Ascending aorta (tissue), 2 donors: Measurements from ENCODE around the gene MACF1. TPM values are rescaled to one million over a fixed set of nuclear protein-coding genes. Genes with fewer than 3 reads are reported as not detected.
A peak's percentile ranks its signal among the peaks of the same experiment; 100 is the strongest.
"Not testable (repeated sequence)": the region's sequence is repeated elsewhere in the genome, so short reads cannot be mapped to it uniquely, and the experiment has no call there.

Experiments used
- DNase-seq, 2 donors: peaks; one replicate each; pipeline ENCODE4 v3.0.0-alpha.2; 2019; ENCODE audit warnings: low spot score in 2 of 2
- H3K27ac ChIP-seq, 2 donors: fragments of 200-600 bp; sonication (generic); one replicate each; pipeline ENCODE4 v1.5.1; 2016 to 2017; ENCODE audit warnings: mild to moderate bottlenecking in 1 of 2
- H3K27me3 ChIP-seq: fragments of 200-600 bp; sonication (generic); one replicate; pipeline ENCODE4 v1.5.1; 2017
- H3K36me3 ChIP-seq, 2 donors: fragments of 200-600 bp; sonication (generic); one replicate each; pipeline ENCODE4 v1.5.1; 2016
- H3K4me1 ChIP-seq, 2 donors: fragments of 200-600 bp; sonication (generic); one replicate each; pipeline ENCODE4 v1.5.1; 2016 to 2017; ENCODE audit warnings: mild to moderate bottlenecking in 1 of 2
- H3K4me3 ChIP-seq, 2 donors: fragments of 200-600 bp; sonication (generic); one replicate each; pipeline ENCODE4 v1.5.1; 2016 to 2017; ENCODE audit warnings: mild to moderate bottlenecking in 1 of 2
- H3K9me3 ChIP-seq, 2 donors: fragments of 200-600 bp; sonication (generic); one replicate each; pipeline ENCODE4 v1.5.1; 2016
- CTCF ChIP-seq, 3 experiments: fragments of 200-600 bp in 2 of 3; fragments of 450-650 bp in 1 of 3; sonication (generic) in 2 of 3; IDR thresholded peaks; one replicate each; pipeline ENCODE4 v1.5.1; 2016 to 2019; ENCODE audit warnings: antibody characterized with exemption in 3 of 3, mild to moderate bottlenecking in 1 of 3, moderate library complexity in 1 of 3
- intact Hi-C: fragments of 100-400 bp; cut with DNase I; formaldehyde crosslinking; loops from one replicate; pipeline ENCODE4 v1.15.1; 2023
- total RNA-seq: library from RNA; depleted of rRNA; stranded (reverse); fragments of >200 nt; gene quantifications from one replicate; pipeline ENCODE4 v1.1.0, GENCODE V29; 2016

MACF1 gene
- total RNA-seq, 1 donor from 2014 or later: 279 TPM

- Histone ChIP-seq H3K27ac (peak overlapping the region in 1 of 2 donors; percentile 48), H3K36me3 (peaks cover 65 to 90% of the 10 kb centered on the region in 2 donors)
- DNase-seq, H3K9me3 ChIP-seq, H3K27me3 ChIP-seq, intact Hi-C loops, H3K4me1 ChIP-seq, H3K4me3 ChIP-seq: not testable (repeated sequence)
- TF ChIP-seq CTCF (IDR thresholded peaks at IDR 0.05): peak in 1 of 3 experiments; percentile 7
Measured at GRCh38 chr1:39467108-39467720, 262.7 kb downstream of the MACF1 start.

GRCh38 chr1:39469150-39469549, 264.7 kb downstream of the MACF1 start:
- Histone ChIP-seq H3K4me1 (peaks cover 3 to 6% of the 10 kb centered on the region in 2 donors), H3K27me3 (no peaks in the 10 kb centered on the region), H3K4me3 (no peak overlapping the region), H3K9me3 (no peaks in the 10 kb centered on the region), H3K36me3 (peaks cover 59 to 88% of the 10 kb centered on the region in 2 donors), H3K27ac (no peak overlapping the region)
- intact Hi-C loops: no loop called here
- TF ChIP-seq CTCF (IDR thresholded peaks at IDR 0.05): no peak
- DNase-seq: no peak

GRCh38 chr1:39470040-39470439, 265.5 kb downstream of the MACF1 start:
- Histone ChIP-seq H3K9me3 (no peaks in the 10 kb centered on the region), H3K36me3 (peaks cover 59 to 88% of the 10 kb centered on the region in 2 donors), H3K4me1 (peaks cover 3 to 6% of the 10 kb centered on the region in 2 donors), H3K27me3 (no peaks in the 10 kb centered on the region), H3K4me3 (no peak overlapping the region), H3K27ac (no peak overlapping the region)
- intact Hi-C loops: no loop called here
- DNase-seq: no peak
- no peak for TF ChIP-seq CTCF (IDR thresholded peaks at IDR 0.05)

- no peak overlapping the region for H3K4me3 ChIP-seq
- TF ChIP-seq CTCF (IDR thresholded peaks at IDR 0.05): no peak
- H3K36me3 ChIP-seq: peaks cover 60 to 81% of the 10 kb centered on the region in 2 donors
- DNase-seq: no peak
- no peak overlapping the region for H3K27ac ChIP-seq
- intact Hi-C loops: no loop called here
- no peaks in the 10 kb centered on the region for H3K9me3 ChIP-seq
- H3K27me3 ChIP-seq: no peaks in the 10 kb centered on the region
- no peaks in the 10 kb centered on the region for H3K4me1 ChIP-seq
Measured at GRCh38 chr1:39472826-39473225, 268.3 kb downstream of the MACF1 start.

- no peaks in the 10 kb centered on the region for H3K27me3 ChIP-seq
- no peak overlapping the region for H3K4me3 ChIP-seq
- intact Hi-C loops: no loop called here
- no peak overlapping the region for H3K27ac ChIP-seq
- DNase-seq: no peak
- peaks cover 59 to 81% of the 10 kb centered on the region in 2 donors for H3K36me3 ChIP-seq
- no peak for TF ChIP-seq CTCF (IDR thresholded peaks at IDR 0.05)
- H3K4me1 ChIP-seq: no peaks in the 10 kb centered on the region
- H3K9me3 ChIP-seq: no peaks in the 10 kb centered on the region
Measured at GRCh38 chr1:39473324-39473723, 268.8 kb downstream of the MACF1 start.

GRCh38 chr1:39474810-39475209, 270.3 kb downstream of the MACF1 start:
- Histone ChIP-seq H3K4me1 (no peaks in the 10 kb centered on the region), H3K27ac (no peak overlapping the region), H3K4me3 (no peak overlapping the region), H3K27me3 (no peaks in the 10 kb centered on the region), H3K36me3 (peaks cover 46 to 80% of the 10 kb centered on the region in 2 donors), H3K9me3 (no peaks in the 10 kb centered on the region)
- no peak for DNase-seq
- TF ChIP-seq CTCF (IDR thresholded peaks at IDR 0.05): no peak
- intact Hi-C loops: no loop called here

- H3K9me3 ChIP-seq, H3K27ac ChIP-seq, H3K27me3 ChIP-seq, DNase-seq, intact Hi-C loops, H3K4me1 ChIP-seq, H3K4me3 ChIP-seq: not testable (repeated sequence)
- peaks cover 52 to 81% of the 10 kb centered on the region in 2 donors for H3K36me3 ChIP-seq
Measured at GRCh38 chr1:39475551-39475950, 271.1 kb downstream of the MACF1 start.
